ENCODE results near the gene ZMYM4.
A peak's percentile ranks its signal among the peaks of the same experiment; 100 is the strongest.

Gene ZMYM4

DNA sequence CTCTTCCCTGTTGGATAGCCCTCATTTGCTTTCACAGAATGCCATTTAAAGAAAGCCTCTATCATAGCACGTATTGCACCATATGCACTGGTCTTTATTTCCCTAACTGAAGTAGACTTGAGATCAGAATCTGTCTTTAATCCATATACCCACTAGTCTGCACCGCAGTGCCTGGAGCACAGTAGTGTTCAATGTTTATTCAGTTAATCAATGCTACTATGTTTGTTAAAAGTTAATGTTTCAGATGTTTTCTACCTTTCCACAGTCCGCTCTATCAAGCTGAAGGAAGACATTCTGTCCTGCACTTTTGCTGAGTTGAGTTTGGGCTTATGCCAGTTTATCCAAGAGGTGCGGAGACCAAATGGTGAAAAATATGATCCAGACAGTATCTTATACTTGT, 139.2 kb downstream of the ZMYM4 start:
- ATAC-seq: no peak
- TF ChIP-seq ISL1 (CRISPR knock-in tag; IDR thresholded peaks at IDR 0.05) (no peak), ZC3H10 (CRISPR knock-in tag; IDR thresholded peaks at IDR 0.05) (no peak), CSDC2 (CRISPR knock-in tag; IDR thresholded peaks at IDR 0.05) (no peak), ZNF8 (CRISPR knock-in tag; IDR thresholded peaks at IDR 0.05) (no peak), ZNF565 (CRISPR knock-in tag; conservative IDR thresholded peaks at IDR 0.05; ENCODE audit: low read depth) (no peak), BACH2 (CRISPR knock-in tag; IDR thresholded peaks at IDR 0.05; ENCODE audit: borderline replicate concordance) (no peak), ZNF70 (CRISPR knock-in tag; IDR thresholded peaks at IDR 0.05) (no peak), ESRRG (CRISPR knock-in tag; IDR thresholded peaks at IDR 0.05) (no peak), ARNTL (CRISPR knock-in tag; IDR thresholded peaks at IDR 0.05; ENCODE audit: borderline replicate concordance, low read depth) (no peak), ZFP3 (CRISPR knock-in tag; IDR thresholded peaks at IDR 0.05) (no peak), TCF4 (CRISPR knock-in tag; IDR thresholded peaks at IDR 0.05; ENCODE audit: borderline replicate concordance) (no peak), SNAI2 (CRISPR knock-in tag; IDR thresholded peaks at IDR 0.05) (no peak), GLIS3 (CRISPR knock-in tag; IDR thresholded peaks at IDR 0.05) (no peak)
- TF ChIP-seq, protein P1, sequence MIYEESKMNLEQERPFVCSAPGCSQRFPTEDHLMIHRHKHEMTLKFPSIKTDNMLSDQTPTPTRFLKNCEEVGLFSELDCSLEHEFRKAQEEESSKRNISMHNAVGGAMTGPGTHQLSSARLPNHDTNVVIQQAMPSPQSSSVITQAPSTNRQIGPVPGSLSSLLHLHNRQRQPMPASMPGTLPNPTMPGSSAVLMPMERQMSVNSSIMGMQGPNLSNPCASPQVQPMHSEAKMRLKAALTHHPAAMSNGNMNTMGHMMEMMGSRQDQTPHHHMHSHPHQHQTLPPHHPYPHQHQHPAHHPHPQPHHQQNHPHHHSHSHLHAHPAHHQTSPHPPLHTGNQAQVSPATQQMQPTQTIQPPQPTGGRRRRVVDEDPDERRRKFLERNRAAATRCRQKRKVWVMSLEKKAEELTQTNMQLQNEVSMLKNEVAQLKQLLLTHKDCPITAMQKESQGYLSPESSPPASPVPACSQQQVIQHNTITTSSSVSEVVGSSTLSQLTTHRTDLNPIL (CRISPR knock-in tag; IDR thresholded peaks at IDR 0.05; ENCODE audit: low read depth): no peak
- TF ChIP-seq, protein P2, sequence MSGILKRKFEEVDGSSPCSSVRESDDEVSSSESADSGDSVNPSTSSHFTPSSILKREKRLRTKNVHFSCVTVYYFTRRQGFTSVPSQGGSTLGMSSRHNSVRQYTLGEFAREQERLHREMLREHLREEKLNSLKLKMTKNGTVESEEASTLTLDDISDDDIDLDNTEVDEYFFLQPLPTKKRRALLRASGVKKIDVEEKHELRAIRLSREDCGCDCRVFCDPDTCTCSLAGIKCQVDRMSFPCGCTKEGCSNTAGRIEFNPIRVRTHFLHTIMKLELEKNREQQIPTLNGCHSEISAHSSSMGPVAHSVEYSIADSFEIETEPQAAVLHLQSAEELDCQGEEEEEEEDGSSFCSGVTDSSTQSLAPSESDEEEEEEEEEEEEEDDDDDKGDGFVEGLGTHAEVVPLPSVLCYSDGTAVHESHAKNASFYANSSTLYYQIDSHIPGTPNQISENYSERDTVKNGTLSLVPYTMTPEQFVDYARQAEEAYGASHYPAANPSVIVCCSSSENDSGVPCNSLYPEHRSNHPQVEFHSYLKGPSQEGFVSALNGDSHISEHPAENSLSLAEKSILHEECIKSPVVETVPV (CRISPR knock-in tag; IDR thresholded peaks at IDR 0.05): no peak
- TF ChIP-seq, protein P3, sequence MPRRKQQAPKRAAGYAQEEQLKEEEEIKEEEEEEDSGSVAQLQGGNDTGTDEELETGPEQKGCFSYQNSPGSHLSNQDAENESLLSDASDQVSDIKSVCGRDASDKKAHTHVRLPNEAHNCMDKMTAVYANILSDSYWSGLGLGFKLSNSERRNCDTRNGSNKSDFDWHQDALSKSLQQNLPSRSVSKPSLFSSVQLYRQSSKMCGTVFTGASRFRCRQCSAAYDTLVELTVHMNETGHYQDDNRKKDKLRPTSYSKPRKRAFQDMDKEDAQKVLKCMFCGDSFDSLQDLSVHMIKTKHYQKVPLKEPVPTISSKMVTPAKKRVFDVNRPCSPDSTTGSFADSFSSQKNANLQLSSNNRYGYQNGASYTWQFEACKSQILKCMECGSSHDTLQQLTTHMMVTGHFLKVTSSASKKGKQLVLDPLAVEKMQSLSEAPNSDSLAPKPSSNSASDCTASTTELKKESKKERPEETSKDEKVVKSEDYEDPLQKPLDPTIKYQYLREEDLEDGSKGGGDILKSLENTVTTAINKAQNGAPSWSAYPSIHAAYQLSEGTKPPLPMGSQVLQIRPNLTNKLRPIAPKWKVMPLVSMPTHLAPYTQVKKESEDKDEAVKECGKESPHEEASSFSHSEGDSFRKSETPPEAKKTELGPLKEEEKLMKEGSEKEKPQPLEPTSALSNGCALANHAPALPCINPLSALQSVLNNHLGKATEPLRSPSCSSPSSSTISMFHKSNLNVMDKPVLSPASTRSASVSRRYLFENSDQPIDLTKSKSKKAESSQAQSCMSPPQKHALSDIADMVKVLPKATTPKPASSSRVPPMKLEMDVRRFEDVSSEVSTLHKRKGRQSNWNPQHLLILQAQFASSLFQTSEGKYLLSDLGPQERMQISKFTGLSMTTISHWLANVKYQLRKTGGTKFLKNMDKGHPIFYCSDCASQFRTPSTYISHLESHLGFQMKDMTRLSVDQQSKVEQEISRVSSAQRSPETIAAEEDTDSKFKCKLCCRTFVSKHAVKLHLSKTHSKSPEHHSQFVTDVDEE (CRISPR knock-in tag; IDR thresholded peaks at IDR 0.05): no peak

DNA sequence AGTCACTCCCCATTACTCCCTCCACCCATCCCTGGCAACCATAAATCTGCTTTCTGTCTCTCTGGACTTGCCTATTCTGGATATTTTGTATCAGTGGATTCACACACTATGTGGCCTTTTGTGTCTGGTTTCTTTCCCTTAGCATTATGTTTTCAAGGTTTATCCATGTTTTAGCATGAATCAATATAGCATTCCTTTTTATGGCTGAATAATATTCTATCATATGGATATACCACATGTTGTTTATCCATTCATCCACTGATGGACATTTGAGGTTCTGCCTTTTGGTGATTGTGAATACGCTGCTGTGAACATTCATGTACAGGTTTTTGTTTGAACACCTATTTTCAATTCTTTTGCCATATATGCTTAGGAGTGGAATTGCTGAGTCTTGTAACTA, 140.4 kb downstream of the ZMYM4 start:
- TF ChIP-seq ZNF565 (CRISPR knock-in tag; conservative IDR thresholded peaks at IDR 0.05; ENCODE audit: low read depth) (no peak), ZC3H10 (CRISPR knock-in tag; IDR thresholded peaks at IDR 0.05) (no peak), TCF4 (CRISPR knock-in tag; IDR thresholded peaks at IDR 0.05; ENCODE audit: borderline replicate concordance) (no peak), ZNF8 (CRISPR knock-in tag; IDR thresholded peaks at IDR 0.05) (peak; percentile 91), ZNF70 (CRISPR knock-in tag; IDR thresholded peaks at IDR 0.05) (no peak), BACH2 (CRISPR knock-in tag; IDR thresholded peaks at IDR 0.05; ENCODE audit: borderline replicate concordance) (no peak), SNAI2 (CRISPR knock-in tag; IDR thresholded peaks at IDR 0.05) (no peak)
- no peak for ATAC-seq

DNA sequence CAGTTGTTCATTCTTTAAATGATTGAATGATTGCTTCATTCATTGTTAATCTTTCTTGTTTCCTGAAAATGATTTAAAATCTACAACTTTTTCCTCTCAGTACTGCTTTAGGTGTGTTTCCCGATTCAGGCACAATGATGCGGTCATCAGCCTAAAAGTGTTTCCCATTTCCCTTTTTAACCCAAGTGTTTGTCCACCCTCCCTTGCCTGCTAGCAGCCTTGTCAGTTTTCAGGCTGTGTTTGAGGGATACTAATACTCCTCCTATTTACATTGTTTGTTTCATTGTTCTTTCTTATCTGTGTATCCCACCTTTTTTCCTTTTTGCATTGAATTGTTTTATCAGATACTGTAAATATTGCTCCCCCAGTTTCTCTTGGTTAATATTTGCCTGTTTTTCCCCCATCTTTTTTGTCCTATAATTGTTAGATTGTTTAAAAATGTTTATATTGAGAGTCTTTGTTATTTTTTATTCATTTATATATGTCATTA, 157.6 kb downstream of the ZMYM4 start:
- TF ChIP-seq ZNF70 (CRISPR knock-in tag; IDR thresholded peaks at IDR 0.05) (no peak), ARNTL (CRISPR knock-in tag; IDR thresholded peaks at IDR 0.05; ENCODE audit: borderline replicate concordance, low read depth) (no peak), BACH2 (CRISPR knock-in tag; IDR thresholded peaks at IDR 0.05; ENCODE audit: borderline replicate concordance) (no peak), ZFP3 (CRISPR knock-in tag; IDR thresholded peaks at IDR 0.05) (no peak), SNAI2 (CRISPR knock-in tag; IDR thresholded peaks at IDR 0.05) (no peak), TCF4 (CRISPR knock-in tag; IDR thresholded peaks at IDR 0.05; ENCODE audit: borderline replicate concordance) (no peak), ZFP30 (CRISPR knock-in tag; IDR thresholded peaks at IDR 0.05) (no peak), ZNF565 (CRISPR knock-in tag; conservative IDR thresholded peaks at IDR 0.05; ENCODE audit: low read depth) (no peak)
- ATAC-seq: no peak

DNA sequence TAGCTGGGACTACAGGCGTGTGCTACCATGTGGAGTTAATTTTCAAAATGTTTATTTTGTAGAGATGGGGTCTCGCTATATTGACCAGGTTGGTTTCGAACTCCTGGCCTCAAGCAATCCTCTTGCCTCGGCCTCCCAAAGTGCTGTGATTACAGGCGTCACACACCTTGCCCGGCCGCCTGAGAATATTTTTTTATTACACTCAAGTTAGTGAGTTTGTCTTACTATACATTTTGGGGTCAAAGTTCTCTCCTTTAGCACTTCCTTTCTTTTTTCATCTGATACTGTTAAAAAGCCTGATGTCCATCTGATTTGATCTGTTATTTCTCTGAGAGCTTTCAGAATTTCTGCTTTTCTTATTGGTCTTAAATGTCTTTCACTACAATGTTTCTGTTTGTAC, 159.9 kb downstream of the ZMYM4 start:
- ATAC-seq: no peak
- no peak for TF ChIP-seq BACH2 (CRISPR knock-in tag; IDR thresholded peaks at IDR 0.05; ENCODE audit: borderline replicate concordance)
- no peak for TF ChIP-seq CSDC2 (CRISPR knock-in tag; IDR thresholded peaks at IDR 0.05)
- TF ChIP-seq, protein P4, sequence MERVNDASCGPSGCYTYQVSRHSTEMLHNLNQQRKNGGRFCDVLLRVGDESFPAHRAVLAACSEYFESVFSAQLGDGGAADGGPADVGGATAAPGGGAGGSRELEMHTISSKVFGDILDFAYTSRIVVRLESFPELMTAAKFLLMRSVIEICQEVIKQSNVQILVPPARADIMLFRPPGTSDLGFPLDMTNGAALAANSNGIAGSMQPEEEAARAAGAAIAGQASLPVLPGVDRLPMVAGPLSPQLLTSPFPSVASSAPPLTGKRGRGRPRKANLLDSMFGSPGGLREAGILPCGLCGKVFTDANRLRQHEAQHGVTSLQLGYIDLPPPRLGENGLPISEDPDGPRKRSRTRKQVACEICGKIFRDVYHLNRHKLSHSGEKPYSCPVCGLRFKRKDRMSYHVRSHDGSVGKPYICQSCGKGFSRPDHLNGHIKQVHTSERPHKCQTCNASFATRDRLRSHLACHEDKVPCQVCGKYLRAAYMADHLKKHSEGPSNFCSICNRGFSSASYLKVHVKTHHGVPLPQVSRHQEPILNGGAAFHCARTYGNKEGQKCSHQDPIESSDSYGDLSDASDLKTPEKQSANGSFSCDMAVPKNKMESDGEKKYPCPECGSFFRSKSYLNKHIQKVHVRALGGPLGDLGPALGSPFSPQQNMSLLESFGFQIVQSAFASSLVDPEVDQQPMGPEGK (CRISPR knock-in tag; IDR thresholded peaks at IDR 0.05; ENCODE audit: borderline replicate concordance): no peak
- TF ChIP-seq ISL1 (CRISPR knock-in tag; IDR thresholded peaks at IDR 0.05): no peak
- no peak for TF ChIP-seq OSR1 (CRISPR knock-in tag; IDR thresholded peaks at IDR 0.05)
- TF ChIP-seq, protein P3 (CRISPR knock-in tag; IDR thresholded peaks at IDR 0.05): no peak
- no peak for TF ChIP-seq ESRRG (CRISPR knock-in tag; IDR thresholded peaks at IDR 0.05)
- no peak for TF ChIP-seq TCF4 (CRISPR knock-in tag; IDR thresholded peaks at IDR 0.05; ENCODE audit: borderline replicate concordance)
- TF ChIP-seq, protein P2 (CRISPR knock-in tag; IDR thresholded peaks at IDR 0.05): no peak
- TF ChIP-seq SNAI2 (CRISPR knock-in tag; IDR thresholded peaks at IDR 0.05): no peak
- no peak for TF ChIP-seq ZNF565 (CRISPR knock-in tag; conservative IDR thresholded peaks at IDR 0.05; ENCODE audit: low read depth)
- no peak for TF ChIP-seq ZFP30 (CRISPR knock-in tag; IDR thresholded peaks at IDR 0.05)
- no peak for TF ChIP-seq ZC3H10 (CRISPR knock-in tag; IDR thresholded peaks at IDR 0.05)
- no peak for TF ChIP-seq ZFP3 (CRISPR knock-in tag; IDR thresholded peaks at IDR 0.05)

All from SK-N-SH treated with all-trans-retinoic acid at 6 μM for 48 hours (cell line).